ENCODE results near the gene AMPD3.

AMPD3 gene

DNA sequence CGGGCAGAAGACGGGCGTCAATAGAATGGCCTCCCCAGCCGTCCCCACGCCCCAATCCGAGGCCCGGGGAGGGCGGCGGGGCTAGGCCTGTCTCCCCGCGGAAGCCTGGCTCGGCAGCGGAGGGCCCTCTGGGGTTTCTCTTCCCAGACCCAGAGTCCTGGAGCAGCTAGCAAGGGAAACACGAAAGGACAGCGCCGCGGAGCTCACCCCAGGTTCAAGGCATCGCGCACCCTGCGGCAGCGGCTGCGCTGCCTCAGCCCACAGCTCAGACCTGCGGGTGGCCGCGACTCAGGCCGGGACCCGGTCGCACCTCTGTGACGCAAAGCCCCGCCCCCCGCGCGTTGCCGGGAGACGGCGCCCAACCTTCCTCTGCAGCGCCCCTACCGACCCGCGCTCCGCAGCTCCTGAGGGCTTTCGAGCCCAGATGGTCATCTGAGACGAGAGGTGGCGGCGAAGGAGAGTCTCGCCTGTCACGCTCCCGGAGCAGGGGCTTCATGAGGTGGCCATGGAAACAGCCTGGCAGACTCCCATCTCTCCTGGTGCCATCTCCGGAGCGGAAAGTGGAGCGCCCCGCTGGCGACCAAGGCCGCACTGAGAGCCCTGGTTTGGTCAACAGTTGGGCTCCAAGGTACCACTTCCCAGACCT is 86.0 kb downstream of the AMPD3 start, which contains the start of gene RNF141:
Gene RNF141, minus strand, starts transcription at position 273 of the 646 bp plus-strand sequence. CDS start 7,029 bp downstream, outside the sequence.
- peak; percentile 46; the same call in 1 of the 2 replicates for TF ChIP-seq TCF12 (IDR thresholded peaks at IDR 0.05; ENCODE audit: low read depth)
- TF ChIP-seq CREB1 (IDR thresholded peaks at IDR 0.05; ENCODE audit: low read depth) = peak; percentile 92
- no peak for TF ChIP-seq TEAD4 (IDR thresholded peaks at IDR 0.05)
- no peak for TF ChIP-seq YY1 (IDR thresholded peaks at IDR 0.05; ENCODE audit: low read depth)
- peak; percentile 57; the same call in 1 of the 2 replicates for TF ChIP-seq MAX (IDR thresholded peaks at IDR 0.05)
- no peak for TF ChIP-seq NFIC (IDR thresholded peaks at IDR 0.05)
- no peak for TF ChIP-seq CEBPB (IDR thresholded peaks at IDR 0.05)
- TF ChIP-seq EP300 (IDR thresholded peaks at IDR 0.05; ENCODE audit: borderline replicate concordance) = no peak
- TF ChIP-seq EGR1 (IDR thresholded peaks at IDR 0.05) = 0 out of 2 replicates have a peak, but pooled peaks have one; percentile 29
- TF ChIP-seq TAF1 (IDR thresholded peaks at IDR 0.05; ENCODE audit: low read depth) = peak; percentile 76; the same call in 1 of the 2 replicates
- no peak for TF ChIP-seq ZBTB7A (IDR thresholded peaks at IDR 0.05; ENCODE audit: low read depth)
- TF ChIP-seq RAD21 (IDR thresholded peaks at IDR 0.05; ENCODE audit: low read depth) = peak; percentile 31; the same call in 1 of the 2 replicates
- no peak for TF ChIP-seq FOXM1 (IDR thresholded peaks at IDR 0.05; ENCODE audit: borderline replicate concordance, low read depth)

- no peak for TF ChIP-seq CREB1 (IDR thresholded peaks at IDR 0.05; ENCODE audit: low read depth)
- TF ChIP-seq FOXM1 (IDR thresholded peaks at IDR 0.05; ENCODE audit: borderline replicate concordance, low read depth) = no peak
- TF ChIP-seq CEBPB (IDR thresholded peaks at IDR 0.05) = no peak
- no peak for TF ChIP-seq EGR1 (IDR thresholded peaks at IDR 0.05)
- TF ChIP-seq TEAD4 (IDR thresholded peaks at IDR 0.05) = no peak
- TF ChIP-seq TCF12 (IDR thresholded peaks at IDR 0.05; ENCODE audit: low read depth) = no peak
Measured at GRCh38 chr11:10541561-10541930, 86.5 kb downstream of the AMPD3 start.

DNA sequence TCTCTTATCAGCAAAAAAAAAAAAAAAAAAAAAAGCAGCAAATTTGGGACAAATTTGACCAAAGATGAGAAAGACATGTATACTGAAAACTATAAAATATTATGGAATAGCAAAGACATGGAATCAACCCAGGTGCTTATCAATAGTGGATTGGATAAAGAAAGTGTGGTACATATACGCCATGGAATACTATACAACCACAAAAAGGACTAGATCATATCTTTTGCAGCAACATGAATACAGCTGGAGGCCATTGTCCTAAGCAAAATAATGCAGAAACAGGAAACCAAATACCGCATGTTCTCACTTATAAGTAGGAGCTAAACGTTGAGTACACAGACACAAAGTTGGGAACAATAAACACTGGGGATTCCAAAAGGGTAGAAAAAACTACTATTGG is 87.7 kb downstream of the AMPD3 start:
- TF ChIP-seq TCF12 (IDR thresholded peaks at IDR 0.05; ENCODE audit: low read depth) = no peak
- TF ChIP-seq RAD21 (IDR thresholded peaks at IDR 0.05; ENCODE audit: low read depth) = no peak
- no peak for TF ChIP-seq MAX (IDR thresholded peaks at IDR 0.05)
- no peak for TF ChIP-seq CREB1 (IDR thresholded peaks at IDR 0.05; ENCODE audit: low read depth)

- TF ChIP-seq MAX (IDR thresholded peaks at IDR 0.05) = no peak
- TF ChIP-seq EGR1 (IDR thresholded peaks at IDR 0.05) = no peak
- TF ChIP-seq TEAD4 (IDR thresholded peaks at IDR 0.05) = no peak
- TF ChIP-seq CREB1 (IDR thresholded peaks at IDR 0.05; ENCODE audit: low read depth) = no peak
- no peak for TF ChIP-seq TAF1 (IDR thresholded peaks at IDR 0.05; ENCODE audit: low read depth)
- TF ChIP-seq, protein P1, sequence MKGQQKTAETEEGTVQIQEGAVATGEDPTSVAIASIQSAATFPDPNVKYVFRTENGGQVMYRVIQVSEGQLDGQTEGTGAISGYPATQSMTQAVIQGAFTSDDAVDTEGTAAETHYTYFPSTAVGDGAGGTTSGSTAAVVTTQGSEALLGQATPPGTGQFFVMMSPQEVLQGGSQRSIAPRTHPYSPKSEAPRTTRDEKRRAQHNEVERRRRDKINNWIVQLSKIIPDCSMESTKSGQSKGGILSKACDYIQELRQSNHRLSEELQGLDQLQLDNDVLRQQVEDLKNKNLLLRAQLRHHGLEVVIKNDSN (IDR thresholded peaks at IDR 0.05) = no peak
- no peak for TF ChIP-seq ZBTB7A (IDR thresholded peaks at IDR 0.05; ENCODE audit: low read depth)
- no peak for TF ChIP-seq TCF12 (IDR thresholded peaks at IDR 0.05; ENCODE audit: low read depth)
- TF ChIP-seq EP300 (IDR thresholded peaks at IDR 0.05; ENCODE audit: borderline replicate concordance) = no peak
- TF ChIP-seq NFIC (IDR thresholded peaks at IDR 0.05) = no peak
- TF ChIP-seq, protein P2, sequence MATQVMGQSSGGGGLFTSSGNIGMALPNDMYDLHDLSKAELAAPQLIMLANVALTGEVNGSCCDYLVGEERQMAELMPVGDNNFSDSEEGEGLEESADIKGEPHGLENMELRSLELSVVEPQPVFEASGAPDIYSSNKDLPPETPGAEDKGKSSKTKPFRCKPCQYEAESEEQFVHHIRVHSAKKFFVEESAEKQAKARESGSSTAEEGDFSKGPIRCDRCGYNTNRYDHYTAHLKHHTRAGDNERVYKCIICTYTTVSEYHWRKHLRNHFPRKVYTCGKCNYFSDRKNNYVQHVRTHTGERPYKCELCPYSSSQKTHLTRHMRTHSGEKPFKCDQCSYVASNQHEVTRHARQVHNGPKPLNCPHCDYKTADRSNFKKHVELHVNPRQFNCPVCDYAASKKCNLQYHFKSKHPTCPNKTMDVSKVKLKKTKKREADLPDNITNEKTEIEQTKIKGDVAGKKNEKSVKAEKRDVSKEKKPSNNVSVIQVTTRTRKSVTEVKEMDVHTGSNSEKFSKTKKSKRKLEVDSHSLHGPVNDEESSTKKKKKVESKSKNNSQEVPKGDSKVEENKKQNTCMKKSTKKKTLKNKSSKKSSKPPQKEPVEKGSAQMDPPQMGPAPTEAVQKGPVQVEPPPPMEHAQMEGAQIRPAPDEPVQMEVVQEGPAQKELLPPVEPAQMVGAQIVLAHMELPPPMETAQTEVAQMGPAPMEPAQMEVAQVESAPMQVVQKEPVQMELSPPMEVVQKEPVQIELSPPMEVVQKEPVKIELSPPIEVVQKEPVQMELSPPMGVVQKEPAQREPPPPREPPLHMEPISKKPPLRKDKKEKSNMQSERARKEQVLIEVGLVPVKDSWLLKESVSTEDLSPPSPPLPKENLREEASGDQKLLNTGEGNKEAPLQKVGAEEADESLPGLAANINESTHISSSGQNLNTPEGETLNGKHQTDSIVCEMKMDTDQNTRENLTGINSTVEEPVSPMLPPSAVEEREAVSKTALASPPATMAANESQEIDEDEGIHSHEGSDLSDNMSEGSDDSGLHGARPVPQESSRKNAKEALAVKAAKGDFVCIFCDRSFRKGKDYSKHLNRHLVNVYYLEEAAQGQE (IDR thresholded peaks at IDR 0.05; ENCODE audit: low read depth) = no peak
- no peak for TF ChIP-seq FOXM1 (IDR thresholded peaks at IDR 0.05; ENCODE audit: borderline replicate concordance, low read depth)
- no peak for TF ChIP-seq CEBPB (IDR thresholded peaks at IDR 0.05)
- TF ChIP-seq RAD21 (IDR thresholded peaks at IDR 0.05; ENCODE audit: low read depth) = no peak
- no peak for TF ChIP-seq YY1 (IDR thresholded peaks at IDR 0.05; ENCODE audit: low read depth)
Measured at GRCh38 chr11:10543782-10544181, 88.7 kb downstream of the AMPD3 start.

GRCh38 chr11:10544491-10545465 is 89.7 kb downstream of the AMPD3 start:
- TF ChIP-seq ZBTB7A (IDR thresholded peaks at IDR 0.05; ENCODE audit: low read depth) = no peak
- TF ChIP-seq CEBPB (IDR thresholded peaks at IDR 0.05) = no peak
- no peak for TF ChIP-seq TCF12 (IDR thresholded peaks at IDR 0.05; ENCODE audit: low read depth)
- TF ChIP-seq MAX (IDR thresholded peaks at IDR 0.05) = no peak
- no peak for TF ChIP-seq RAD21 (IDR thresholded peaks at IDR 0.05; ENCODE audit: low read depth)
- no peak for TF ChIP-seq TAF1 (IDR thresholded peaks at IDR 0.05; ENCODE audit: low read depth)
- TF ChIP-seq NFIC (IDR thresholded peaks at IDR 0.05) = no peak
- TF ChIP-seq FOXM1 (IDR thresholded peaks at IDR 0.05; ENCODE audit: borderline replicate concordance, low read depth) = no peak

GRCh38 chr11:10550503-10551289 is 95.6 kb downstream of the AMPD3 start:
- TF ChIP-seq MAX (IDR thresholded peaks at IDR 0.05) = no peak
- TF ChIP-seq YY1 (IDR thresholded peaks at IDR 0.05; ENCODE audit: low read depth) = no peak
- TF ChIP-seq TAF1 (IDR thresholded peaks at IDR 0.05; ENCODE audit: low read depth) = no peak
- TF ChIP-seq RAD21 (IDR thresholded peaks at IDR 0.05; ENCODE audit: low read depth) = no peak
- no peak for TF ChIP-seq CREB1 (IDR thresholded peaks at IDR 0.05; ENCODE audit: low read depth)
- TF ChIP-seq TCF12 (IDR thresholded peaks at IDR 0.05; ENCODE audit: low read depth) = no peak
- TF ChIP-seq CEBPB (IDR thresholded peaks at IDR 0.05) = no peak
- no peak for TF ChIP-seq TEAD4 (IDR thresholded peaks at IDR 0.05)
- TF ChIP-seq ZBTB7A (IDR thresholded peaks at IDR 0.05; ENCODE audit: low read depth) = no peak
- no peak for TF ChIP-seq EP300 (IDR thresholded peaks at IDR 0.05; ENCODE audit: borderline replicate concordance)
- no peak for TF ChIP-seq NFIC (IDR thresholded peaks at IDR 0.05)
- TF ChIP-seq, protein P1 (IDR thresholded peaks at IDR 0.05) = no peak
- TF ChIP-seq, protein P2 (IDR thresholded peaks at IDR 0.05; ENCODE audit: low read depth) = no peak
- TF ChIP-seq EGR1 (IDR thresholded peaks at IDR 0.05) = no peak
- TF ChIP-seq FOXM1 (IDR thresholded peaks at IDR 0.05; ENCODE audit: borderline replicate concordance, low read depth) = no peak
